Measurements from ENCODE around the gene IRS4. TPM values are rescaled to one million over a fixed set of nuclear protein-coding genes. Genes with fewer than 3 reads are reported as not detected.

Gene IRS4
- polyA plus RNA-seq, 1 donor (not counting 4 experiments of a cell fraction or from before 2014, with no cell fraction given) = not detected

- no peaks in the 10 kb centered on the region for H3K9me1 ChIP-seq (ENCODE audit: control insufficient read depth, extremely low read depth, insufficient read depth, low read length)
- H2AFZ ChIP-seq (ENCODE audit: control insufficient read depth, low read length) = no peak overlapping the region
- dilution Hi-C loops (cut with MboI; ENCODE audit: extremely low pct_ligation_motif_present, low sequenced_read_pairs) = no loop called here
- no peaks in the 10 kb centered on the region for H3K4me1 ChIP-seq (ENCODE audit: control insufficient read depth, extremely low read depth, insufficient read depth, low read length)
- H3K79me2 ChIP-seq (ENCODE audit: control insufficient read depth, insufficient read depth, low read length) = no peaks in the 10 kb centered on the region
- H3K27ac ChIP-seq (ENCODE audit: control insufficient read depth, insufficient read depth, low read length) = no peak overlapping the region
- no peaks in the 10 kb centered on the region for H4K20me1 ChIP-seq (ENCODE audit: control insufficient read depth, extremely low read depth, insufficient read depth, low read length)
- H3K27me3 ChIP-seq (ENCODE audit: control insufficient read depth, extremely low read depth, insufficient read depth, low read length) = no peaks in the 10 kb centered on the region
- H3K9me3 ChIP-seq (ENCODE audit: control insufficient read depth, low read depth, low read length) = no peaks in the 10 kb centered on the region
- H3K4me3 ChIP-seq (ENCODE audit: control insufficient read depth in 2 of 3, extremely low read depth in 1 of 3, insufficient read depth in 2 of 3, low read depth in 1 of 3, low read length in 3 of 3) = no peak overlapping the region
- TF ChIP-seq CTCF (optimal IDR thresholded peaks at IDR 0.05 in 1 of 3, IDR thresholded peaks at IDR 0.05 in 1 of 3, conservative IDR thresholded peaks at IDR 0.05 in 1 of 3; ENCODE audit: extremely low read depth in 1 of 3, insufficient read depth in 2 of 3, low read length in 3 of 3) (no peak), EZH2 (IDR thresholded peaks at IDR 0.05; ENCODE audit: low read length) (no peak)
- H3K4me2 ChIP-seq (ENCODE audit: control insufficient read depth, extremely low read depth, insufficient read depth, low read depth, low read length) = no peak overlapping the region
- no peaks in the 10 kb centered on the region for H3K36me3 ChIP-seq (ENCODE audit: control insufficient read depth in 2 of 2, extremely low read depth in 1 of 2, insufficient read depth in 2 of 2, low read length in 2 of 2)
- no peak for DNase-seq (ENCODE audit: low read depth, low spot score)
- no peak overlapping the region for H3K9ac ChIP-seq (ENCODE audit: control insufficient read depth, extremely low read depth, insufficient read depth, low read length)
- no peak for FAIRE-seq
Measured at GRCh38 chrX:108712886-108713285, 23.5 kb downstream of the IRS4 start.

- H3K9me3 ChIP-seq (ENCODE audit: control insufficient read depth, low read depth, low read length) = no peaks in the 10 kb centered on the region
- TF ChIP-seq EZH2 (IDR thresholded peaks at IDR 0.05; ENCODE audit: low read length) (no peak), CTCF (optimal IDR thresholded peaks at IDR 0.05 in 1 of 3, IDR thresholded peaks at IDR 0.05 in 1 of 3, conservative IDR thresholded peaks at IDR 0.05 in 1 of 3; ENCODE audit: extremely low read depth in 1 of 3, insufficient read depth in 2 of 3, low read length in 3 of 3) (no peak)
- H4K20me1 ChIP-seq (ENCODE audit: control insufficient read depth, extremely low read depth, insufficient read depth, low read length) = no peaks in the 10 kb centered on the region
- FAIRE-seq = no peak
- no peaks in the 10 kb centered on the region for H3K79me2 ChIP-seq (ENCODE audit: control insufficient read depth, insufficient read depth, low read length)
- no peaks in the 10 kb centered on the region for H3K4me1 ChIP-seq (ENCODE audit: control insufficient read depth, extremely low read depth, insufficient read depth, low read length)
- H3K9ac ChIP-seq (ENCODE audit: control insufficient read depth, extremely low read depth, insufficient read depth, low read length) = no peak overlapping the region
- dilution Hi-C loops (cut with MboI; ENCODE audit: extremely low pct_ligation_motif_present, low sequenced_read_pairs) = no loop called here
- H2AFZ ChIP-seq (ENCODE audit: control insufficient read depth, low read length) = no peak overlapping the region
- H3K4me3 ChIP-seq (ENCODE audit: control insufficient read depth in 2 of 3, extremely low read depth in 1 of 3, insufficient read depth in 2 of 3, low read depth in 1 of 3, low read length in 3 of 3) = no peak overlapping the region
- DNase-seq (ENCODE audit: low read depth, low spot score) = no peak
- no peaks in the 10 kb centered on the region for H3K27me3 ChIP-seq (ENCODE audit: control insufficient read depth, extremely low read depth, insufficient read depth, low read length)
- H3K27ac ChIP-seq (ENCODE audit: control insufficient read depth, insufficient read depth, low read length) = no peak overlapping the region
- no peaks in the 10 kb centered on the region for H3K36me3 ChIP-seq (ENCODE audit: control insufficient read depth in 2 of 2, extremely low read depth in 1 of 2, insufficient read depth in 2 of 2, low read length in 2 of 2)
- no peaks in the 10 kb centered on the region for H3K9me1 ChIP-seq (ENCODE audit: control insufficient read depth, extremely low read depth, insufficient read depth, low read length)
- no peak overlapping the region for H3K4me2 ChIP-seq (ENCODE audit: control insufficient read depth, extremely low read depth, insufficient read depth, low read depth, low read length)
Measured at GRCh38 chrX:108704839-108705238, 31.5 kb downstream of the IRS4 start.
